ENCODE data around the gene TPM3.

GRCh38 chr1:154206196-154206595, 14.3 kb upstream of the TPM3 start, which contains the start of gene CFAP141:
- TF ChIP-seq EZH2phosphoT487 (IDR thresholded peaks at IDR 0.05; ENCODE audit: insufficient read depth, low read depth): no peak
- no peak for TF ChIP-seq EZH2 (IDR thresholded peaks at IDR 0.05; ENCODE audit: insufficient read depth, poor library complexity, severe bottlenecking)

All from GM23248 (cell line).